Activated T-helper 1 cell treated with anti-CD3 and anti-CD28 coated beads, Interleukin-12 subunit alpha, Interleukin-12 subunit beta, Interleukin-2, Interleukin-4 antibody, amounts not matched to agents 30 ng/mL and 10 ng/mL and 1 ng/mL, durations not matched to agents 14 hours and 24 hours and 36 hours (primary cell): ENCODE measurements around the gene TMEM131. TPM values are rescaled to one million over a fixed set of nuclear protein-coding genes. Genes with fewer than 3 reads are reported as not detected.

Source experiments
- DNase-seq: peaks from one replicate; pipeline ENCODE4 v3.0.0; 2021; ENCODE audit warnings: low spot score
- H3K27ac Mint-ChIP-seq: one replicate; pipeline ENCODE4 v1.8.0; 2021; ENCODE audit warnings: mild to moderate bottlenecking, mixed read lengths
- H3K27me3 Mint-ChIP-seq: one replicate; pipeline ENCODE4 v1.8.0; 2022; ENCODE audit warnings: mild to moderate bottlenecking, moderate library complexity, mixed read lengths; ENCODE audit not compliant: insufficient read depth
- H3K36me3 Mint-ChIP-seq: one replicate; pipeline ENCODE4 v1.8.0; 2021; ENCODE audit warnings: low read depth, mixed read lengths
- H3K4me1 Mint-ChIP-seq: one replicate; pipeline ENCODE4 v1.8.0; 2021; ENCODE audit warnings: low read depth, mixed read lengths
- H3K4me3 Mint-ChIP-seq: one replicate; pipeline ENCODE4 v1.8.0; 2021; ENCODE audit warnings: mild to moderate bottlenecking, moderate library complexity, mixed read lengths
- H3K9me3 Mint-ChIP-seq: one replicate; pipeline ENCODE4 v1.8.0; 2021; ENCODE audit warnings: mixed read lengths
- intact Hi-C: fragments of 100-400 bp; cut with micrococcal nuclease; formaldehyde crosslinking; loops from one replicate; pipeline ENCODE4 v1.15.1; 2024
- total RNA-seq: library from RNA; stranded (reverse); gene quantifications from 2 replicates; pipeline ENCODE4 v1.2.3, GENCODE V29; 2022

TMEM131 gene
- total RNA-seq, 1 donor from 2014 or later = 36.5 TPM

DNA sequence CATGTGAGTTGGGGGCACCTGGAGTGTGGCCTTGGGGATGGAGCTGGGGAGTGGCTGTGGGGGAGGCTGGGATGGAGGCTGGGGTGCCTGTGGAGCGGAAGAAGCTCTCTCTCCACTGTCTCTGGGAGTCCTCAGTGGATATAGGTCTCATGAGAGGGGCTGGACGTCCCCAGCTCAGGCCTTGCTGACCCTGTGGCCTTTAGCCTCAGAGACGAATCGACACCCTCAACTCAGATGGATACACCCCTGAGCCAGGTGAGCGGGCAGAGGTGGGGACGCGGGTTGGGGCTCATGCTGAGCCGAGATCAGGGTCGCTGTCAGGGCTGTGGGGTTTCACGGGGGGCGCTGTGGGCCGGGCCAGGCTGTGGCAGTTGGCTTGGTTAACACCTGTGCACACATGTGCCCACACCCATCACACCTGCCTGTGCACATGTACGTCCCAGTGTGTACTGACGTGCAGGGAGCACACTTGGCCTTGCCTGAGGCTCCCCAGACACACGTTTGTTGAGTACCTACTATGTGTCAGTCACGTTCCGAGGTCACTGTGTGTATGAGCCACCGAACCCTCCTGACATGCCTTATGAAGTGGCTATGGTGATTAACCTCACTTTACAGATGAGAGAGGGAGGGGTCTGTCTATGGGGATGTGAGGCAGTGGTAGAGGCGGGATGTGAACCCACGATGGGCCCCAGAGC, 262.3 kb downstream of the TMEM131 start:
- Mint-ChIP-seq H3K4me3 (no peak overlapping the region), H3K27ac (no peak overlapping the region), H3K27me3 (no peaks in the 10 kb centered on the region), H3K9me3 (peaks cover 9% of the 10 kb centered on the region), H3K4me1 (peaks cover 12% of the 10 kb centered on the region), H3K36me3 (peaks cover 52% of the 10 kb centered on the region)
- intact Hi-C loops = no loop called here
- no peak for DNase-seq

DNA sequence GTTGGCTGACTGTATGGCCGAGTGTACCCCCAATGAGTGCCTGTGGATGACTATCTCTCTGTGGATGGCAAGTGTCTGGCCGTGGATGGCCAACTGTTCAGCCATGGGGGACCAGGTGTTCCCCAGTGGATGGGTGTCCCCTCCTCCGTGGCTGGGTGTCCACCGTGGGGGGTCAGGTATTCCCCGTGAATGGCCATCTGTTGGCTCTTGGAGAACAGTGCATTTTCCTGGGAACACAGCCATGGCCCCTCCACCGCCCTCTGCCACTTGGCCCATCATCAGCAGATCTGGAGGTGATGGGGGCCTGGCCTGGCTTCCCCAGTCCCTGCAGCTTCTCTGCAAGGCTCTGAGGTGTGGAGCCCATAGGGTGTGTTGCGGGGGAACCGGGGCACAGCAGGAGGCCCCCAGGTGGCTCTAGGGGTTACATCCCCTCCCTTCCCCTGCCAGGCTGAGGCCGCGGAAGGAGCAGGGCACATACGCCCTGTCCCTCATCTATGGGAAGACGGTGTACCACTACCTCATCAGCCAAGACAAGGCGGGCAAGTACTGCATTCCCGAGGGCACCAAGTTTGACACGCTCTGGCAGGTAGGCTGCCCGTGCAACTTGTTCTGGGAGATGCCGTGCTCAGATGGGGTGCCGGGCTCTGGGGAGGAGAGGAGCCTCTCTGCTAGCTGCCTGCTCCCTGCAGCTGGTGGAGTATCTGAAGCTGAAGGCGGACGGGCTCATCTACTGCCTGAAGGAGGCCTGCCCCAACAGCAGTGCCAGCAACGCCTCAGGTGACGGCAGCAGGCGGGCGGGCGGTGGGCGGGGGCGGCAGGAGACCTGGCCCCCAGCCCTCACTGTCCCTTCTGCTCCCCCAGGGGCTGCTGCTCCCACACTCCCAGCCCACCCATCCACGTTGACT, 263.1 kb downstream of the TMEM131 start:
- no peak overlapping the region for H3K4me3 Mint-ChIP-seq
- peaks cover 14% of the 10 kb centered on the region for H3K9me3 Mint-ChIP-seq
- peaks cover 15% of the 10 kb centered on the region for H3K4me1 Mint-ChIP-seq
- DNase-seq = no peak
- H3K36me3 Mint-ChIP-seq = peaks cover 56% of the 10 kb centered on the region
- intact Hi-C loops = no loop called here
- peak overlapping the region; percentile 18 for H3K27ac Mint-ChIP-seq
- H3K27me3 Mint-ChIP-seq = no peaks in the 10 kb centered on the region

DNA sequence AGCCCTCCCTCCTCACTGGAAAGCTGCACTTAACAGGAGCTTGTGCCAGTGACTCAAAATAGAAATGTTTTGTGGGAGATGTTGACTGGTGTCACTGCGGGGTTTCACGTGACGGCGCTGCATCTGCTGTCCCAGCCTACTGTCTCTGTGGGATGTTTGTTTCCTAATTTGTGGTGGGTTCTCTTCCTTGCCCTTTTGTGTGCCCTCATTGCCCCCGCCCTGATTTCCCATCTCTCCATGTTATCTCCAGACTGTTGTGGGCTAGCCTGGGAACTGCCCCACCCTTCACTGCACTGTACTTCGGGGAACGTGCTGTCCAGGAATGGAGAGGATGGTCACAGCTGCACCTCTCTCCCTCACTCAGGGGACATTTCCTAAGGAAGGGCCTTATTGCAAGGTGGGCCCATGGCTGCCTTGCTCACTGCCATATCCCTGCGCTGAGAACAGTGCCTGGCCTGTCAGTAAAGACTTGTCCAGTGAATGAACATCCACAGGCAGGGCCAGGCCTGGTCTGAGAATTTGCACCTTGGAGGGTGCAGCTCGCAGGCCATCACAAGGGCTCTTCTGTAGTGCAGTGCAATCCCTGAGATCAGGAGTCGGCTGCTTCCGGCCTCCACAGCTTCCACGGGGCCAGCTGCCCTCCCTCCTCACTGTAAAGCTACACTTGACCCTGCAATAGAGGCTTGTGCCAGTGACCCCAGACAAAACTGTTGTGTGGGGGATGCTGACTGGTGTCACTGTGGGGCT, 264.3 kb downstream of the TMEM131 start:
- peaks cover 62% of the 10 kb centered on the region for H3K36me3 Mint-ChIP-seq
- H3K27ac Mint-ChIP-seq = peak overlapping the region; percentile 21
- peaks cover 17% of the 10 kb centered on the region for H3K9me3 Mint-ChIP-seq
- no peak overlapping the region for H3K4me3 Mint-ChIP-seq
- DNase-seq = no peak
- no peaks in the 10 kb centered on the region for H3K27me3 Mint-ChIP-seq
- peaks cover 25% of the 10 kb centered on the region for H3K4me1 Mint-ChIP-seq
- intact Hi-C loops = no loop called here

DNA sequence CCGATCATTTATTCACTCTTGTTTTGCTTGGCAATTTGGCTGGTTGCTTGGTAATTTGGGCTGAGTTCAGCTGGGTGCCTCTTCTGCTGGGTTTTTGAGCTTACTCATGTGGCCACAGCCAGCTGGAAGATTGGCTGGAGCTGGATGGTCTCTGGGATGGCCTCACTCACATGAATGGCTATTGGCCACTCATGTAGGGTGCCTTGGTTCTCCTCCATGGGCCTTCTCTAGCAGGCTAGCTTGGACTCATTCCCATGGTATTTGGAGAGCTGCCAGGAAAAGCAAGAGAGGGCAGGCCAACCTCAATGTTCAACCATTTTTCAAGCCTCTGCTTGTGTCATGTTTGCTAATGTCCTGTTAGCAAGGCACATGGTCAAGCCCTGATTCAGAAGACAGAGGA, 265.5 kb downstream of the TMEM131 start:
- Mint-ChIP-seq H3K9me3 (peaks cover 21% of the 10 kb centered on the region), H3K4me3 (no peak overlapping the region), H3K27me3 (no peaks in the 10 kb centered on the region), H3K36me3 (peaks cover 71% of the 10 kb centered on the region), H3K27ac (no peak overlapping the region), H3K4me1 (peaks cover 37% of the 10 kb centered on the region)
- intact Hi-C loops = no loop called here
- DNase-seq = no peak

DNA sequence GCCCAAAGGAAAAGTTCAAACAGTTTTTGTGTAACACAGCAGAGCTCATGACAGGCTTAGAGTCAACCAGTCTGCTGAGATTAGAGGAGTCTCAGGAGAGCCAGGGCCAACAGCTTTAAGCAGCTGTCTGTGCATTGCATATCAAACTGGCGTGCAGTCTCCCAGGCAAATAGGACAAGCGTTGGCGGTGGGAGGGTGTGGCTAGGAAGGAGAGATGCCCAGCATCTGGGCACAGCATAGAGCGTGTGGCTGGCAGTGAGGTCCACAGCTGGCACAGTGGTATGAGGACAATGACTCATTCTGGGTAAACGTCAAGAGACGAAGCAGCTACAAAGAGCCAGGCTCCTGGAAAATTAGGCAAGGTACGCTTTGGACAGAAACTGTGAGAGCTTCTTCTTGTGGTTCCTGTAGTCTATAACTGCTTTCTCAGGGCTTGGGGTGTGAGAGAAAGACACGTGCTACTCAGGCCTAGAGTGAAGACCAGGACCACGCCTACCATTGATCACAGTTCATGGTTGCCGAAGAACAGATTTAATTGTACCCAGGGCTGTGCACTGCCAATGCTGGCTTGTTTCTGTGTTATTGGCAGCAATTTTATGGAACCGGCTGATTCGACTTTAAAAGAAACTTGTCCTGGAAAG, 267.5 kb downstream of the TMEM131 start:
- peak overlapping the region; percentile 30 for H3K4me3 Mint-ChIP-seq
- peaks cover 21% of the 10 kb centered on the region for H3K9me3 Mint-ChIP-seq
- intact Hi-C loops = no loop called here
- peak overlapping the region; percentile 64 for H3K27ac Mint-ChIP-seq
- no peaks in the 10 kb centered on the region for H3K27me3 Mint-ChIP-seq
- no peak for DNase-seq
- peaks cover 82% of the 10 kb centered on the region for H3K36me3 Mint-ChIP-seq
- H3K4me1 Mint-ChIP-seq = peaks cover 42% of the 10 kb centered on the region

DNA sequence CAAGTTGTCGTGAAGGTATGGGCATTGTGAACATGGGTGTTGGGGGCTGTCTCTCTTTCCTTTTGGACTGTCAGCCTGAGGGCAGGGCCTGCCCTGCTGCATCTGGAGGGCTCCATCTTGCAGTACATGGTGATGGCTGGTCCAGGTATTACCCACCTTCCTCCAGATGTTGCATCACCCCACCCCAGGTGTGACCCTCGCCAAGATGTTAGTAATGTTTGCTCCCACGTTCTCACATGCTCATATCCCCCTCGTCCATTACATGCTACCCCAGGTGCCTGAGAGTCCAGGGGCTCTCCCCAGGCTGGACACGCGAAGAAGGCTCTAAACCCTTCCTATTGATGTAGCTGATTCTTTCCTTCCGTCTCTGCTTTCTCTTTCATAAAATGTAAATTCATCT, 268.5 kb downstream of the TMEM131 start:
- Mint-ChIP-seq H3K9me3 (peaks cover 21% of the 10 kb centered on the region), H3K27me3 (no peaks in the 10 kb centered on the region), H3K4me1 (peaks cover 48% of the 10 kb centered on the region), H3K27ac (no peak overlapping the region), H3K36me3 (peaks cover 86% of the 10 kb centered on the region), H3K4me3 (no peak overlapping the region)
- no peak for DNase-seq
- intact Hi-C loops = no loop called here

DNA sequence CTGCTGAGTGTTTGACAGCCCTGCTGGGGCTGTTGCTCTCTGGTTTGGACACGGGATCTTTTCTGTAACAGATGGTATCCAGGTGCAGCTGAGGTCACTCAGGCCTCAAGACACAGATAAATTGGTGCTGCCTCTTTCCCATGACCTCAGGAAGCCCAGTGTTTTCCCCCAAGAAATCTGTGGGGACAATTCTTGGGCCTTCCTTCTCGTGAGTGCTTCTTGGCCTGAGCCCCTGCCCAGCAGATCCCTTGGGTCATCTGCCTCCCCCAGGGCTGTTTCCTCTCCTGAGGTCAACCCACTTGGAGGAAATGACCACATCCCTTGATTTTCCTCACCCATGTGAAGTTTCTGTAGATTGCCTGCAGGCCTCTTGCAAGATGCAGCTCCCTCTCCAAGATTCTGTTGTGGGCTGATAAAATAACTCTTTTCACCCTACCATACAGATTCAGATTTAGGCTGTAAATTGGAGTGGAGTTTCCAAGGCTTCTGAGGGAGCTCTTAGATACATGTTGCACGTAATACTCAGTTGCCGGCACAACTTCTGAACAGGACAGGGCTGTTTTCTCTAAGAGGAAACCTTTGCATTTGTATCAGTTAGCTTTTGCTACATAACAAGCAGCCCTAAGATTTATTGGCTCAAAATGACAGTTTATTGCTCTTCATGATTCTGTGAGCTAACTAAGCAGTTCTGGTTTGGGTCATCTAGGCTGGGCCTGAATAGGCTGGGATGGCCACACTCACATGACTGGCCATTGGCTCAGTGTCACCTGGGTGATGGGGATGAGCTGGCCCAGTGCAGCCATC, 269.3 kb downstream of the TMEM131 start:
- H3K4me1 Mint-ChIP-seq = peaks cover 43% of the 10 kb centered on the region
- H3K36me3 Mint-ChIP-seq = peaks cover 83% of the 10 kb centered on the region
- H3K4me3 Mint-ChIP-seq = no peak overlapping the region
- intact Hi-C loops = no loop called here
- peaks cover 21% of the 10 kb centered on the region for H3K9me3 Mint-ChIP-seq
- peak overlapping the region; percentile 48 for H3K27ac Mint-ChIP-seq
- no peak for DNase-seq
- no peaks in the 10 kb centered on the region for H3K27me3 Mint-ChIP-seq

DNA sequence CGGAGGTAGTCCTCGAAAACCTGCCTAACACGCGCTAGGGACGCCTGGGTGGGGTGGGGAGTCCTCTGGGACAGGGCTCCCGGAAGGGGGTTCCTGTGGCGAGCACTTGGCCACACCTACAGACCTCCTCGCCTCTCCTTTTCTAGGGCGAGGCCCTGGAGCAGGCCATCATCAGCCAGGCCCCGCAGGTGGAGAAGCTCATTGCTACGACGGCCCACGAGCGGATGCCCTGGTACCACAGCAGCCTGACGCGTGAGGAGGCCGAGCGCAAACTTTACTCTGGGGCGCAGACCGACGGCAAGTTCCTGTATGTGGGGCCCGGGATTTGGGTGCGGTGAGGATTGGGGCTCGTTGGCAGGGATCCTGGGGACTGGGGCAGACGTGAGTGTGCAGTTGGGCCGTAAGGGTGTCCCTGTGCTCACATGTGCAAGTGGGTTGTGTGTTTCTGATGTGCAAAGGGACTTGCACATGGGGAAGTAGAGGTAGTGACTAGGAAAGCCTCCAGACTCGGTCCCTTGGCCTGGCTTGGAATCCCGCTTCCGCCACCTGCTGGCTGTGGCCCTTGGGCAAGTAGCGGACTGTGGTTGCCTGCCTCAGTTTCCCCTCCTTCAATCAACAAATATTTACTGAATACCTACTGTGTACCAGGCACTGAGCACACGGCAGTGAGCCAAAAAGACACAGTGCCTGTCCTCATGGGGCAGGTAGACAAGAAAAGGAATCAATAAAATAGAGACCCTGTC, 270.6 kb downstream of the TMEM131 start:
- Mint-ChIP-seq H3K27ac (peak overlapping the region; percentile 48), H3K36me3 (peaks cover 82% of the 10 kb centered on the region), H3K4me3 (no peak overlapping the region), H3K4me1 (peaks cover 51% of the 10 kb centered on the region), H3K27me3 (no peaks in the 10 kb centered on the region), H3K9me3 (peaks cover 21% of the 10 kb centered on the region)
- intact Hi-C loops = no loop called here
- no peak for DNase-seq

DNA sequence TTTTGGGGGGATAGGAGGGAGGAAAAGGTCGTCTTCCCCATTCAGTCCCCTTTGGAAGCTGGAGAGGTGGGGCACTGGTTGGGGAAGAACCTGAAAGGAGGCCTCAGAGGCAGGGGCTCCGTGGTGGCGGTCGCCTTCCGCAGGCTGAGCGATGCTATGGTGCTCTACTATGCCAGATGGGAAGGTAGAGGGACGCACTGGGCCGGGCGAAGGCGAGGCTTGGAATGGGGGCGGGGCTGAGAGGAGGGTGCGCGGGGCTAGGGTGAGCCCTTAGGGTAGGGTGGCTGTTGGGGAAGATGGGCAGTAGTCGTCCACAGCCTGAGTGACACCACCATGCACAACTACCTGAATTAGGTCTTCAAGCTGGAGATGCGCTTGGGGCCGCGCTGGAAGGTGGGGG, 271.2 kb downstream of the TMEM131 start:
- peaks cover 18% of the 10 kb centered on the region for H3K9me3 Mint-ChIP-seq
- intact Hi-C loops = no loop called here
- no peak for DNase-seq
- H3K27me3 Mint-ChIP-seq = no peaks in the 10 kb centered on the region
- peaks cover 83% of the 10 kb centered on the region for H3K36me3 Mint-ChIP-seq
- H3K4me3 Mint-ChIP-seq = no peak overlapping the region
- peaks cover 56% of the 10 kb centered on the region for H3K4me1 Mint-ChIP-seq
- H3K27ac Mint-ChIP-seq = no peak overlapping the region

DNA sequence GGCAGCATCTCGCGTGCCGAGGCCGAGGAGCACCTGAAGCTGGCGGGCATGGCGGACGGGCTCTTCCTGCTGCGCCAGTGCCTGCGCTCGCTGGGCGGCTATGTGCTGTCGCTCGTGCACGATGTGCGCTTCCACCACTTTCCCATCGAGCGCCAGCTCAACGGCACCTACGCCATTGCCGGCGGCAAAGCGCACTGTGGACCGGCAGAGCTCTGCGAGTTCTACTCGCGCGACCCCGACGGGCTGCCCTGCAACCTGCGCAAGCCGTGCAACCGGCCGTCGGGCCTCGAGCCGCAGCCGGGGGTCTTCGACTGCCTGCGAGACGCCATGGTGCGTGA, 271.7 kb downstream of the TMEM131 start:
- H3K9me3 Mint-ChIP-seq = peaks cover 13% of the 10 kb centered on the region
- H3K27me3 Mint-ChIP-seq = no peaks in the 10 kb centered on the region
- intact Hi-C loops = no loop called here
- no peak overlapping the region for H3K27ac Mint-ChIP-seq
- H3K4me1 Mint-ChIP-seq = peaks cover 60% of the 10 kb centered on the region
- peaks cover 83% of the 10 kb centered on the region for H3K36me3 Mint-ChIP-seq
- no peak overlapping the region for H3K4me3 Mint-ChIP-seq
- DNase-seq = no peak

DNA sequence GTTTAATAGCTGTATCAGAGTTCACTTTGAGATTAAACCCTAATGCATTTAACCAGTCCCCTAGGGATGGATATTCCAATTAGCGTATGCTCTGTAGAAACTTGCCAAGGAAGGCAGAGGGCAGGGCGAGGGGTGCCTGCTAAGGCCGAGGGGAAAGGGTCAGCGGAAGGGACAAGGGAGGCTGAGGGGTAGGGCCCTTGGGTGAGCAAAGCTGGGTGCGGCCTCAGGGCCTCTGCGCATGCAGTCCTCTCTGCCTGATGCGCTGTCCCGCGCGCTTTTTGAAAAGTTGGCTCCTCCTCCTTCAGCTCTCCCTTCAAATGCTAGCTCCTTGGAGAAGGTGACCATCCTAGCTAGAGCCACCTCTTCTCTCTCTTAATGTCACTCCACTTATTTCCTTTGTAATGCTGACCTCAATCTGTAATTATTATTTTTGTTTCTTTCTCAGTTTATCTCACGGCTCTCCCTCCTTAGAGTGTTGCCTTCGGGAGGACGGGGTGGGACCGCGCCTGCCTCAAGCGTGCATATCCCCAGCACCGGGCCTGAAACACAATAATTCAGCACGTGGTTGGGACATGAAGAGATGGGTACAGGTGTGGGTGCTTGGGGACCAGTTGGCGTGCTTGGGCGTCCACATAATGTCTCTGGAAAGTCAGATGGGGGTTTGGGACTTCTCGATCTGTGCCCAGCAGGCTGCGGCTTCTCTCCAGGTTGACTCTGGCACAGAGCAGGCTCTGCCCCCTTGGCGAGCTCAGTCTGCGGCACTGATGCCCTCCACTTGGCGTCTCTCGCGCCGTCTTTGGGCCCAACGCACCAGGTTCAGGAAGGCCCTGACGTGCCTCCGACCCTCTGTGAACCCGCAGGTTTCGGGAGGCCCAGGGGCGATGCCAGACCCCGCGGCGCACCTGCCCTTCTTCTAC, 272.3 kb downstream of the TMEM131 start:
- Mint-ChIP-seq H3K4me1 (peaks cover 66% of the 10 kb centered on the region), H3K27ac (no peak overlapping the region), H3K27me3 (no peaks in the 10 kb centered on the region), H3K36me3 (peaks cover 83% of the 10 kb centered on the region), H3K4me3 (no peak overlapping the region), H3K9me3 (peaks cover 11% of the 10 kb centered on the region)
- intact Hi-C loops = no loop called here
- no peak for DNase-seq
